A549 (cell line): ENCODE measurements around the gene IRX5. TPM values are rescaled to one million over a fixed set of nuclear protein-coding genes. Genes with fewer than 3 reads are reported as not detected.

Experiments
- ATAC-seq, 2 experiments: fragments of 200-7000 bp in 1 of 2; fragments of >200 bp in 1 of 2; cut with Nextera tagmentation in 1 of 2; cut with Tn5 transposase in 1 of 2; 3 replicates each; pipeline versions ENCODE4 v1.8.0 to v1.9.1; 2018 to 2020; ENCODE audit warnings: mild to moderate bottlenecking in 1 of 2, moderate library complexity in 1 of 2
- CTCF ChIA-PET: fragments of 300-600 bp; sonication (Branson Sonifier 250); formaldehyde crosslinking; extraction: SDS; loops from one replicate; lab custom pipeline; 2021; ENCODE audit warnings: antibody characterized with exemption, inconsistent platforms; lab: Yijun Ruan, JAX
- POLR2A ChIA-PET: fragments of 350-600 bp; formaldehyde crosslinking; extraction: SDS; loops from one replicate; lab custom pipeline; 2021; ENCODE audit warnings: antibody characterized with exemption, inconsistent platforms; lab: Yijun Ruan, JAX
- DNase-seq, 2 experiments: peaks; one replicate each; pipeline versions ENCODE4 v3.0.0 to v3.0.0-alpha.2; 2011 to 2016; ENCODE audit warnings: low read depth in 1 of 2, low spot score in 1 of 2
- FAIRE-seq: peaks from 2 replicates; lab custom pipeline; 2011; peaks lifted over from hg19 to GRCh38; lab: Jason Lieb, UNC
- H3K27ac ChIP-seq, 2 experiments: fragments of >200 bp; sonication (Bioruptor Twin); formaldehyde crosslinking; 3 replicates each; pipeline ENCODE4 v1.5.1; 2016 to 2017
- H3K4me1 ChIP-seq: fragments of >200 bp; sonication (Bioruptor Twin); formaldehyde crosslinking; 3 replicates; pipeline ENCODE4 v1.6.1; 2016
- H3K4me2 ChIP-seq: fragments of >200 bp; sonication (Bioruptor Twin); formaldehyde crosslinking; 3 replicates; pipeline ENCODE4 v1.6.1; 2016
- H3K4me3 ChIP-seq: fragments of >200 bp; sonication (Bioruptor Twin); formaldehyde crosslinking; 3 replicates; pipeline ENCODE4 v1.5.1; 2016
- H3K9me3 ChIP-seq: fragments of >200 bp; sonication (Bioruptor Twin); formaldehyde crosslinking; 3 replicates; pipeline ENCODE4 v1.6.1; 2016
- BCL3 ChIP-seq: fragments of >200 bp; sonication (Bioruptor Twin); formaldehyde crosslinking; IDR thresholded peaks from 3 replicates; pipeline ENCODE4 v1.6.1; 2016
- EHF ChIP-seq: fragments of 250-450 bp; sonication (Bioruptor Pico); IDR thresholded peaks from 2 replicates; pipeline ENCODE4 v1.5.0; 2020; ENCODE audit warnings: mild to moderate bottlenecking
- EHMT2 ChIP-seq: fragments of 200-600 bp; sonication (generic); IDR thresholded peaks from 2 replicates; pipeline ENCODE4 v1.6.1; 2016; ENCODE audit warnings: antibody characterized with exemption, low read depth, mild to moderate bottlenecking, moderate library complexity
- FOSL2 ChIP-seq, 2 experiments: fragments of 450-650 bp in 1 of 2; fragments of >200 bp in 1 of 2; sonication (Bioruptor Twin) in 1 of 2; formaldehyde crosslinking; IDR thresholded peaks; 2 replicates each; pipeline versions ENCODE4 v1.5.0 to v1.6.1; 2016 to 2020; ENCODE audit warnings: mild to moderate bottlenecking in 1 of 2, moderate library complexity in 1 of 2
- HOXA7 ChIP-seq: fragments of 250-450 bp; sonication (Bioruptor Pico); IDR thresholded peaks from 2 replicates; pipeline ENCODE4 v1.5.0; 2020; ENCODE audit warnings: mild to moderate bottlenecking, moderate library complexity
- HOXB13 ChIP-seq: fragments of 250-450 bp; sonication (Bioruptor Pico); IDR thresholded peaks from 2 replicates; pipeline ENCODE4 v1.5.0; 2020; ENCODE audit warnings: low read depth, mild to moderate bottlenecking, moderate library complexity
- JUNB ChIP-seq: fragments of >200 bp; sonication (Bioruptor Twin); formaldehyde crosslinking; IDR thresholded peaks from 2 replicates; pipeline ENCODE4 v1.6.1; 2016
- MYC ChIP-seq: IDR thresholded peaks from 2 replicates; pipeline ENCODE4 v1.6.1; 2012; ENCODE audit warnings: mild to moderate bottlenecking, inconsistent platforms, low read length, improper control_type of control experiment, borderline replicate concordance
- PBX3 ChIP-seq: IDR thresholded peaks from 2 replicates; pipeline ENCODE4 v1.6.1; 2012
- RAD21 ChIP-seq, 2 experiments: fragments of >200 bp in 1 of 2; sonication (Bioruptor Twin) in 1 of 2; formaldehyde crosslinking in 1 of 2; IDR thresholded peaks in 1 of 2; conservative IDR thresholded peaks in 1 of 2; 2 replicates in 1 of 2; 3 replicates in 1 of 2; pipeline ENCODE4 v1.6.1; 2012 to 2018; ENCODE audit warnings: inconsistent platforms in 1 of 2
- SMC3 ChIP-seq: fragments of >200 bp; sonication (Bioruptor Twin); formaldehyde crosslinking; IDR thresholded peaks from 3 replicates; pipeline ENCODE4 v1.6.1; 2018; ENCODE audit warnings: inconsistent platforms
- TFCP2L1 ChIP-seq: fragments of 250-450 bp; sonication (Bioruptor Pico); IDR thresholded peaks from 2 replicates; pipeline ENCODE4 v1.5.0; 2021; ENCODE audit warnings: mild to moderate bottlenecking
- ZNF302 ChIP-seq: fragments of 250-450 bp; sonication (Bioruptor Pico); IDR thresholded peaks from 2 replicates; pipeline ENCODE4 v1.9.0; 2021; ENCODE audit warnings: inconsistent platforms, mild to moderate bottlenecking, moderate library complexity
- WGBS: methylation state at CpG from one replicate; pipeline ENCODE4 v1.1.6; 2017; ENCODE audit errors: missing lambda C conversion rate; 5-methylcytosine and 5-hydroxymethylcytosine counted together
- polyA plus RNA-seq, 4 experiments: library from polyadenylated mRNA; depleted of rRNA in 3 of 4; stranded (reverse); fragments of >200 nt; fragmentation: RNase III in 1 of 4; extraction: RNeasy Plus Mini Kit Qiagen cat#74134 plus additional on column Dnase treatment in 1 of 4; gene quantifications; 2 replicates in 3 of 4; 3 replicates in 1 of 4; pipeline ENCODE4 v1.2.3, GENCODE V29; 2011 to 2017
- TF ChIP-seq, protein P1 (sequence below): IDR thresholded peaks from 2 replicates; pipeline ENCODE4 v1.6.1; 2012; ENCODE audit warnings: low read depth, borderline replicate concordance

The IRX5 gene
- polyA plus RNA-seq, 2 of the 4 experiments (the other 2 are of a cell fraction) = 0.67 to 0.88 TPM

DNA sequence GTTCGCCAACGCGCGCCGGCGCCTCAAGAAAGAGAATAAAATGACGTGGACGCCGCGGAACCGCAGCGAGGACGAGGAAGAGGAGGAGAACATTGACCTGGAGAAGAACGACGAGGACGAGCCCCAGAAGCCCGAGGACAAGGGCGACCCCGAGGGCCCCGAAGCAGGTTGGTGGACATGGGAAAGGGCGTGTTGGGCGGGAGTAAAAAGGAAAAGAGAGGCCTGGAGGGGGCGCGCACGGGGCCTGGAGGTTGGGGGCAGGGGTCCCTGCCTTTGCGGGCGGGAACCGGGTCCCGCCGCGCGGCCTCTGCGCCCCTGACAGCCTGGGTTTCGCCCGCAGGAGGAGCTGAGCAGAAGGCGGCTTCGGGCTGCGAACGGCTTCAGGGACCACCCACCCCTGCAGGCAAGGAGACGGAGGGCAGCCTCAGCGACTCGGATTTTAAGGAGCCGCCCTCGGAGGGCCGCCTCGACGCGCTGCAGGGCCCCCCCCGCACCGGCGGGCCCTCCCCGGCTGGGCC, 2.1 kb downstream of the IRX5 start:
- H3K27ac ChIP-seq = no peak overlapping the region
- ChIA-PET POLR2A (no interaction called here), CTCF (interaction anchor here (0.7 to 1.7 kb wide), 2 partner anchors 650 to 1160 kb away, joined by 3 to 7 read pairs; no protein-coding TSS in a partner anchor)
- peaks cover 10% of the 10 kb centered on the region; the same call in 1 of the 3 replicates for H3K4me1 ChIP-seq
- TF ChIP-seq SMC3 (no peak), HOXB13 (no peak), MYC (no peak), BCL3 (no peak), EHF (CRISPR knock-in tag) (no peak), ZNF302 (CRISPR knock-in tag) (no peak), HOXA7 (CRISPR knock-in tag) (no peak), PBX3 (no peak)
- WGBS = 95% methylated on average over 34 of the region's 52 CpGs
- H3K9me3 ChIP-seq = no peaks in the 10 kb centered on the region
- H3K4me3 ChIP-seq = no peak overlapping the region
- DNase-seq (no peak), FAIRE-seq (no peak), ATAC-seq (no peak)
- H3K4me2 ChIP-seq = no peak overlapping the region

GRCh38 chr16:54933281-54934011, 2.8 kb downstream of the IRX5 start:
- no peak overlapping the region for H3K4me3 ChIP-seq
- H3K4me2 ChIP-seq = no peak overlapping the region
- no peaks in the 10 kb centered on the region for H3K9me3 ChIP-seq
- no peak for DNase-seq
- ChIA-PET POLR2A (no interaction called here), CTCF (no interaction called here)
- 96% methylated on average over 50 of the region's 68 CpGs for WGBS
- peaks cover 10% of the 10 kb centered on the region; the same call in 1 of the 3 replicates for H3K4me1 ChIP-seq
- TF ChIP-seq FOSL2 (IDR thresholded peaks at IDR 0.05) (no peak), FOSL2 (CRISPR knock-in tag; IDR thresholded peaks at IDR 0.05) (no peak), TFCP2L1 (no peak), ZNF302 (CRISPR knock-in tag) (no peak), JUNB (no peak), EHMT2 (no peak)
- TF ChIP-seq, protein P1, sequence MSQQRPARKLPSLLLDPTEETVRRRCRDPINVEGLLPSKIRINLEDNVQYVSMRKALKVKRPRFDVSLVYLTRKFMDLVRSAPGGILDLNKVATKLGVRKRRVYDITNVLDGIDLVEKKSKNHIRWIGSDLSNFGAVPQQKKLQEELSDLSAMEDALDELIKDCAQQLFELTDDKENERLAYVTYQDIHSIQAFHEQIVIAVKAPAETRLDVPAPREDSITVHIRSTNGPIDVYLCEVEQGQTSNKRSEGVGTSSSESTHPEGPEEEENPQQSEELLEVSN = no peak
- no peak for FAIRE-seq
- no peak for ATAC-seq
- H3K27ac ChIP-seq = no peak overlapping the region

DNA sequence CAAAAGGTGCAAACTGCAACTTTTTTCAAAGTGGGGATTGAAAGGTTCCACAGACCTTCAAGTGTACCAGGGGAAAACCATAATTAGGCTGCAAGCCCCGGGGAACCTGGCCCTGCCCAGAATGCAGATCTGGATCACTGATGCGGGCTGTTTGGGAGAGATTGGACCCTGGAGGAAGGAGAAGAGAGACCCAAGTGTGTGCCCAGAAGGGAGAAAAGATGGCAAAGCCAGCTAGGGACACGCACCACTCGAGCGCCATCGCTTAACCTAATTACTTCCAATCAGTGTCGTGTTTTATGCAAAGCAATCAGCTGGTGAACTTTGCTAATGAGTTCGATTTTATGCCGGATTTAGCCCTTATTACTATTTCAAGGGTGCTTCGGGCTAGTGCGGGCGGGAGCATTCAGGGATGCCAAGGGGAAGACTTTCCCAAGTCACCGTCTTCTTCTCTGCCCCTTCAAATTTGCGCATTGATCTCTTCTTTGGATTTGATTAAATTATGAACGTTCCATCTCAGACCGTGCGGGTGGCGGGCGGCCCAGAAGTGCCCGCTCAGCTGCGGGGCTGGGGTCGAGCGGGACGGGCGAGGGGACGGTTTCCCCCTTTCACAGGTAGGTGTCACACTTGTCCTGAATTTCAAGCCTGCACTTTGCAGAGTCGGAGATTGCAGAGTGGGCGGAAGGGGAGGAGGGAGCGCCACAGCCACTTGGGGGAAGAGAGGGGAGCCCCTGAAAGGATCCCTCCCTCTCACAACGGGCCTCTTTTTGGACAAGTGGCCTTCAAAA, 4.0 kb downstream of the IRX5 start:
- CTCF ChIA-PET = interaction anchor here (0.6 to 1.7 kb wide), 2 partner anchors 21 to 1161 kb away, joined by 3 to 6 read pairs; no protein-coding TSS in a partner anchor
- Histone ChIP-seq H3K9me3 (no peaks in the 10 kb centered on the region), H3K4me1 (peaks cover 10% of the 10 kb centered on the region; the same call in 1 of the 3 replicates), H3K4me3 (no peak overlapping the region), H3K4me2 (no peak overlapping the region)
- 85% methylated on average over 22 of the region's 30 CpGs for WGBS
- FAIRE-seq = no peak
- TF ChIP-seq RAD21 (conservative IDR thresholded peaks at IDR 0.05 in 1 of 2, IDR thresholded peaks at IDR 0.05 in 1 of 2) = peak; percentile 19 to 21; a peak in 3 of 5 replicates
- TF ChIP-seq PBX3 = no peak
- 0 out of 3 replicates have a peak, but pooled peaks have one; percentile 7 for TF ChIP-seq SMC3
- TF ChIP-seq, all 56 proteins: peak for 2
- ATAC-seq (no peak), DNase-seq (no peak)
- H3K27ac ChIP-seq = no peak overlapping the region
- POLR2A ChIA-PET = no interaction called here
